ENCODE results near the gene ETFA. TPM values are rescaled to one million over a fixed set of nuclear protein-coding genes. Genes with fewer than 3 reads are reported as not detected.

ETFA gene
- total RNA-seq, 2 donors from 2014 or later, result 37.0 to 68.2 TPM

- no peaks in the 10 kb centered on the region for H3K9me3 ChIP-seq (ENCODE audit: control insufficient read depth, low read length, poor library complexity, severe bottlenecking)
- Mint-ChIP-seq H3K4me3 (no peak overlapping the region), H3K36me3 (ENCODE audit: low read depth) (peaks cover 2% of the 10 kb centered on the region), H3K27me3 (no peaks in the 10 kb centered on the region), H3K27ac (no peak overlapping the region), H3K4me1 (peaks cover 4% of the 10 kb centered on the region)
- no peak for ATAC-seq
- DNase-seq, result no peak
These were observed 106.3 kb downstream of the ETFA start for GRCh38 chr15:76204916-76205460.

GRCh38 chr15:76204109-76204845 lies 107.0 kb downstream of the ETFA start:
- no peak overlapping the region for H3K4me3 Mint-ChIP-seq
- no peak for DNase-seq
- H3K27me3 Mint-ChIP-seq, result no peaks in the 10 kb centered on the region
- peaks cover 3% of the 10 kb centered on the region for H3K4me1 Mint-ChIP-seq
- ATAC-seq, result no peak
- peaks cover 2% of the 10 kb centered on the region for H3K36me3 Mint-ChIP-seq (ENCODE audit: low read depth)
- no peak overlapping the region for H3K27ac Mint-ChIP-seq
- no peaks in the 10 kb centered on the region for H3K9me3 ChIP-seq (ENCODE audit: control insufficient read depth, low read length, poor library complexity, severe bottlenecking)

DNA sequence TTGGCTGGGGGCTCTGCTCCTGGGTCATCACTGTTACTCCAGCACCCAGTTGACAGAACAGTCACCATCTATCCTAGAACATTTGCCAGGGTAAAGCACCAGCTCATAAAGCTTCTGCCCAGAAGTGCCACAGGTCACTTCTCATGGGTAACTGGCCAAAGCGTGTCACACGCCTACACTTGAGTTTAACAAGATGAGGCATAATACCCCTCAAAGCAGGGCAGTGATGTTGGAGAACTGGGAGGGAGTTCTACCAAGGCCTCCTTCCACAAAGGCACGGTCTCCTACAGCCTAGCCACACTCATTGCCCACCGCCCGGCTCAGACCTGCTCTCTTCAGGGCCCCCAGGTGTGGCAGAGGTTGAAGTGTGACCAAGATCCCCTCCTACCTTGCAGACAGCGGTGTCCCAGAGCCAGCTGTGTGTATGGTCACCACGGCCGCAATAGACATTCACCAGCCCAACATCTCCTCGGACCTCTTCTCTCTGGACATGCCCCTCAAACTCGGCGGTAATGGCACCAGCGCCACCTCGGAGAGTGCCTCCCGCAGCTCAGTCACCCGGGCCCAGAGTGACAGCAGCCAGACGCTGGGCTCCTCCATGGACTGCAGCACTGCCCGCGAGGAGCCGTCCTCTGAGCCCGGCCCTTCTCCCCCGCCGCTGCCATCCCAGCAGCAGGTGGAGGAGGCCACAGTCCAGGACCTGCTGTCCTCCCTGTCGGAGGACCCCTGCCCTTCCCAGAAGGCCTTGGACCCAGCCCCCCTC lies 107.7 kb downstream of the ETFA start:
- peaks cover 2% of the 10 kb centered on the region for H3K36me3 Mint-ChIP-seq (ENCODE audit: low read depth)
- DNase-seq (no peak), ATAC-seq (no peak)
- no peak overlapping the region for H3K27ac Mint-ChIP-seq
- H3K9me3 ChIP-seq (ENCODE audit: control insufficient read depth, low read length, poor library complexity, severe bottlenecking), result no peaks in the 10 kb centered on the region
- peaks cover 3% of the 10 kb centered on the region for H3K4me1 Mint-ChIP-seq
- no peak overlapping the region for H3K4me3 Mint-ChIP-seq
- no peaks in the 10 kb centered on the region for H3K27me3 Mint-ChIP-seq

DNA sequence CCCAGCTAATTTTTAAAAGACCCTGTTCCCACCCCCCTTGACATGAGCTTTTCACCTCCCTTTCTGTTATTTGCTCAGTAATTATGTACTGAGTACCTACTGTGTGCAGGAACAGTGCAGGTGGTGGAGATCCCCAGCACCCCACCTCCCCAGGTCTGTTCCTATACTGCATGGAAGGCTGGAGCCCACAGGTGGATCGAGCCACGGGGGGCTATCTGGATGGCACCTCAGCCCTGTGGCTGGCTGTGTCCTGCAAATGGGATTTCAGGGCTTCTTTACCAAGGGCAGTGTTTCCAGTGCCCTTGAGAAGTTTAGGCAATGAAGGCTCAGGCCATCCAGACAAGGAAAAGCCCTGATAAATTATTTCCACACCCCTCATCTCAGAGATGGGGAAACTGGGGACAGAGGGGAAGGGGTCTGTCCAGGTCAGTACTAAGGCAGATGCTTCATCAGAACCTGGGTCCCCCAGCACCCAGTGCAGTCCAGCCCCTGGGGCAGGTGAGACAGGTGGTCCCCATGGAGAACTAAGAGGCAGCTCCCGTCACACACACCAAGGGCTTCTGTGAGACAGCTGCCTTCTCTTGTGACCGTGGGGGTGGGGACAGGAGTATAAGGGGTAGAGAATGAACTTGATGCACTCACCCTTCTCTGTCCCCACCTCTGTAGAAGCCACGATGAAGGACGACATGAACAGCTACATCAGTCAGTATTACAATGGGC lies 109.6 kb downstream of the ETFA start:
- Mint-ChIP-seq H3K4me3 (no peak overlapping the region), H3K36me3 (ENCODE audit: low read depth) (no peaks in the 10 kb centered on the region), H3K27me3 (no peaks in the 10 kb centered on the region), H3K4me1 (peaks cover 6% of the 10 kb centered on the region), H3K27ac (peak overlapping the region; percentile 74)
- DNase-seq, result no peak
- ATAC-seq, result no peak
- no peaks in the 10 kb centered on the region for H3K9me3 ChIP-seq (ENCODE audit: control insufficient read depth, low read length, poor library complexity, severe bottlenecking)

DNA sequence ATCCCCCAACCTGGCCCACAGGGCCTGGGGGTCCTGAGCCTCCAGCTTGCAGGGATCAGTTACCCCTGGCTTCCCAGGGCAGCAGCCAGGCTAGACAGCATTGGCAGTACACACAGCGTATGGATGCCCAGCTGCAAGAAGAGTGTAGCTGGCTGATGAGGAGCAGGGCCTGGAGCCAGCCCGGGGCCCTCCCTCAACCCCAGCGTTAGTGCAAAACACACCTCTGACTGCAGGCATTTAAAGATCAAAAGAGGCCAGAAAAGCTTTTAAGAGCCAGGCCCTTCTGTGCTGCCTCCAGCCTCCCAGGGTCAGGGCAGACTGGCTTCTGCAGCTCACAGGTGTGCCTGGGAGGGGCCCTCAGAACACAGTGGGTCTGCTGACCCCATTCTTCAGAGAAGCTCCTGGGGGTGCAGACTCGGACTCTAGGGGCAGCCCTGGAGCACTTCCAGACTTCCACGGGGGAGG lies 110.6 kb downstream of the ETFA start:
- peaks cover 6% of the 10 kb centered on the region for H3K4me1 Mint-ChIP-seq

DNA sequence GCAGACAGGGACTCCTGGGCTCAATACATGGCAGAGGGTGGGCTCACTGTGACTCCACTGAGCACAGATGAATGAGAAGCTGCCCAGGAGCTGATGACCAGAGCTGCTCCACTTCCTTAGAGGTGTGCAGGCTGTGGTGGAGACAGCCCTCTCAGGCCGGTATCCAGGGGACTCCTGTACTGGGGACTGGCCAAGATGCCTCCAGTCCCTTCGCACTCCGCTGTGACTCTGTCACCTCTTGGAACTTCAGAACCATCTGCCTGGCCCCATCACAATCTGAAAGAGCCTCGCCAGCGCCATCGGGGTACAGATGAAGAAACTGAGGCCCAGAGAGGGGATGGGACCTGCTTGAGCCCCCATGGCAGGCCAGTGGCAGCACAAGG lies 111.2 kb downstream of the ETFA start:
- Mint-ChIP-seq H3K4me1 (peaks cover 6% of the 10 kb centered on the region), H3K4me3 (no peak overlapping the region), H3K27me3 (no peaks in the 10 kb centered on the region), H3K36me3 (ENCODE audit: low read depth) (no peaks in the 10 kb centered on the region), H3K27ac (no peak overlapping the region)
- H3K9me3 ChIP-seq (ENCODE audit: control insufficient read depth, low read length, poor library complexity, severe bottlenecking), result no peaks in the 10 kb centered on the region
- no peak for ATAC-seq
- DNase-seq, result no peak

More for the DNA sequence above, 110.6 kb downstream of the ETFA start:
- Mint-ChIP-seq H3K27me3 (no peaks in the 10 kb centered on the region), H3K36me3 (ENCODE audit: low read depth) (no peaks in the 10 kb centered on the region), H3K27ac (peak overlapping the region; percentile 74), H3K4me3 (no peak overlapping the region)
- no peaks in the 10 kb centered on the region for H3K9me3 ChIP-seq (ENCODE audit: control insufficient read depth, low read length, poor library complexity, severe bottlenecking)
- ATAC-seq (no peak), DNase-seq (no peak)

GRCh38 chr15:76199106-76200082 lies 111.9 kb downstream of the ETFA start:
- ATAC-seq (no peak), DNase-seq (no peak)
- H3K9me3 ChIP-seq (ENCODE audit: control insufficient read depth, low read length, poor library complexity, severe bottlenecking), result no peaks in the 10 kb centered on the region
- peaks cover 8% of the 10 kb centered on the region for H3K4me1 Mint-ChIP-seq
- no peak overlapping the region for H3K4me3 Mint-ChIP-seq
- no peaks in the 10 kb centered on the region for H3K27me3 Mint-ChIP-seq
- no peak overlapping the region for H3K27ac Mint-ChIP-seq
- H3K36me3 Mint-ChIP-seq (ENCODE audit: low read depth), result no peaks in the 10 kb centered on the region

DNA sequence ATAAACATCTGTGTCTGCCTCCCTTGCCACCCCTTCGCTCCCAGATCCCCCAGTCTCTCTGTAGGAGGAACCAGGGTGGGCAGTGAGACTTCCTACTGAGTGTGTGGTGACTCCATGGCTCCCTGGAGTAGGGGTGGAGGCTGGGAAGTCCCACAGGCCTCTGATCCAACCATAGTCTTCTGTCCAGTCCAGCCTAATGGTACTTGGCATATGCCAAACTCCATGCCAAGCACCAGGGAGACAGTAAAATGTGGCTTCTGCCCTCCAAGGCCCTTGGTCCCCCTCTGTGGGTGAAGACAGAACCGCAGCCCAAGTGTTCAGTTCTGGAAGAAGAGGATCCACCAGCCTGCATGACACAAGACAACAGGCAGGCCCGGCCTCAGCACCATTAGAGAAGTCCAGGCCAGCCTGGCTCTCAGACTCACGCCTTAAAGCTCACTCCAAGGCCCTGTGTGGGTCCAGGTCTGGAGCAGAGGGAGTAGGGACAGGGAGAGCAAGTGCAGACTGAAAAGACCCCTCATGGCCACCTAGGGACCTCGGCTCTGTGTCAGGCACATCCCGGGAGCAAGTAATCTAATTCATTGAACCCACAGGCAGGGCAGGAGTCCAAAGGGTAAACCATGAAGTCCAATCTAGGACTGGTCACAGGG lies 112.7 kb downstream of the ETFA start:
- no peaks in the 10 kb centered on the region for H3K27me3 Mint-ChIP-seq
- no peak overlapping the region for H3K4me3 Mint-ChIP-seq
- no peak overlapping the region for H3K27ac Mint-ChIP-seq
- peaks cover 8% of the 10 kb centered on the region for H3K4me1 Mint-ChIP-seq
- ATAC-seq, result no peak
- no peaks in the 10 kb centered on the region for H3K36me3 Mint-ChIP-seq (ENCODE audit: low read depth)
- no peak for DNase-seq
- H3K9me3 ChIP-seq (ENCODE audit: control insufficient read depth, low read length, poor library complexity, severe bottlenecking), result no peaks in the 10 kb centered on the region

GRCh38 chr15:76197703-76198455 lies 113.4 kb downstream of the ETFA start:
- no peak for ATAC-seq
- no peak overlapping the region for H3K27ac Mint-ChIP-seq

DNA sequence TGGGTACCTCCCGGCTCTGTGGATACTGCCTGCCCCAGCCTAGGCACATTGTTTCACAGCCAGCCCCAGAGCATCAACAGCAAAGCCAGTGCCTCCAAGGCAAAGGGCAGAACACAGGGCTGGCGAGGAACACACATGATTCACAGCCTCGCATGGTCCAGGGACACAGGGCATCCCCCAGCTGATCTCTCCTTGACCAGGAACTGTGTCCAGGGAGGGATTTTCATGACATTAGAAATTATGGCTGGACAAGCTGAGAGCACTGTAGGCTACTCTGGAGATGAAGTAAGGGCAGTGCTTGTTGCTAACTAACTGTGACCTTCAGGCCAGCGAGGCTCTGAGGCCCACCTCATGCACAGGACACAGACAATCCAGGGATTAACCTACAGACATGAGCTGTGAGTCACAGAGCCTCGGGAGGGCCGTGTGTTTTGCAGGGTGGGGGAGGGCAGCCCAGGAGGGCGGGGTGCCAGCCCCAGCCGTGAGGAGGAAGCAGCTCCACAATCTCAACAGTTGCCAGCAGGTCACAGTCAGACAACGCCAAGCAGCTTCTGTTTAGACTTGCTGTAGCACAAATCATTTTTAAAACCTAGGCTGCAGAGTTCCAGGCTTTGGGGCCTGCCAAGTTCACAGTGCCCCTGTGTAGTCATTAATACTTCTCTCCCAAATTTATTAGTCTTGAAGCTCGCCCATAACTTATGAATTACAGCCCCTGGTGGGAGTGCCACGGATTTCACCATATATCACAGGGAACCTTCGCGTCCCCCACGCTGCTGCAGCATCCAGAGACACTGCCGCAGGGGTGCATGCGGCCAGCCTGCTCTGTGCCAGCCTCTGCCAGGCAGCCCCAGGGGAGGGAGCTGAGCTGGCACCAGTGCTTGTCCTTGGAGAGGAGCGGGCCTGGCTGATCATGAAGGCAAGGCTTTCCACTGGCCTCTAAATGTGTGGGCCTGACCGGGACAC lies 114.7 kb downstream of the ETFA start:
- H3K4me1 Mint-ChIP-seq, result peaks cover 8% of the 10 kb centered on the region
- DNase-seq, result no peak
- no peak overlapping the region for H3K27ac Mint-ChIP-seq
- no peaks in the 10 kb centered on the region for H3K27me3 Mint-ChIP-seq
- H3K9me3 ChIP-seq (ENCODE audit: control insufficient read depth, low read length, poor library complexity, severe bottlenecking), result no peaks in the 10 kb centered on the region
- no peaks in the 10 kb centered on the region for H3K36me3 Mint-ChIP-seq (ENCODE audit: low read depth)
- peak; percentile 40 for ATAC-seq
- H3K4me3 Mint-ChIP-seq, result no peak overlapping the region

More at GRCh38 chr15:76197703-76198455, 113.4 kb downstream of the ETFA start:
- H3K4me1 Mint-ChIP-seq, result peaks cover 8% of the 10 kb centered on the region
- no peak overlapping the region for H3K4me3 Mint-ChIP-seq
- H3K36me3 Mint-ChIP-seq (ENCODE audit: low read depth), result no peaks in the 10 kb centered on the region
- H3K27me3 Mint-ChIP-seq, result no peaks in the 10 kb centered on the region
- DNase-seq, result no peak
- H3K9me3 ChIP-seq (ENCODE audit: control insufficient read depth, low read length, poor library complexity, severe bottlenecking), result no peaks in the 10 kb centered on the region
